Right ventricle myocardium inferior (tissue), 1 donor: ENCODE measurements around the gene GTF2H4. TPM values are rescaled to one million over a fixed set of nuclear protein-coding genes. Genes with fewer than 3 reads are reported as not detected.

Experiments used
- microRNA-seq: library from miRNA; unstranded; fragments of <30 nt; microRNA quantifications from one replicate; pipeline ENCODE4 v1.2.0, GENCODE V29; 2020
- total RNA-seq: library from RNA; stranded (reverse); fragmentation: NEBNext Ultra II Directional; extraction: Animal tissue kit (Norgen Biotek cat#: 25700); gene quantifications from one replicate; pipeline ENCODE4 v1.2.1, GENCODE V29; 2021
- donor health status: DM: no; HTN: yes; CAD: no; lungs with severe emphysema.

The GTF2H4 gene
- total RNA-seq, 1 donor from 2014 or later, result 22.2 TPM

Small RNA genes lying within 50 kb of the gene (microRNA-seq; reads per million reads assigned to microRNA genes)
- gene MIR4640, result not detected

Other genes with a start within 250 kb of the GTF2H4 start
- gene DHX16, start 235.2 kb upstream of the GTF2H4 start, total RNA-seq, result 20.6 TPM
- gene PPP1R18, start 221.6 kb upstream of the GTF2H4 start, total RNA-seq, result 18.2 TPM
- 5.7 TPM for gene NRM, start 217.2 kb upstream of the GTF2H4 start, total RNA-seq
- 13.1 TPM for gene MDC1, start 190.9 kb upstream of the GTF2H4 start, total RNA-seq
- 254 TPM for gene TUBB, start 187.9 kb upstream of the GTF2H4 start, total RNA-seq
- 240 TPM for gene FLOT1, start 165.5 kb upstream of the GTF2H4 start, total RNA-seq
- gene IER3, start 163.7 kb upstream of the GTF2H4 start, total RNA-seq, result 19.2 TPM
- 32.5 TPM for gene DDR1, start 23.7 kb upstream of the GTF2H4 start, total RNA-seq
- 18.3 TPM for gene VARS2, start 6.0 kb downstream of the GTF2H4 start, total RNA-seq
- gene SFTA2, start 24.0 kb downstream of the GTF2H4 start, total RNA-seq, result not detected
- gene MUCL3, start 32.8 kb downstream of the GTF2H4 start, total RNA-seq, result not detected
- not detected for gene MUC21, start 75.5 kb downstream of the GTF2H4 start, total RNA-seq
- 0.14 TPM for gene MUC22, start 102.3 kb downstream of the GTF2H4 start, total RNA-seq
- not detected for gene C6orf15, start 204.4 kb downstream of the GTF2H4 start, total RNA-seq
- gene PSORS1C1, start 206.6 kb downstream of the GTF2H4 start, total RNA-seq, result 1.9 TPM
- not detected for gene CDSN, start 212.2 kb downstream of the GTF2H4 start, total RNA-seq
- gene PSORS1C2, start 230.9 kb downstream of the GTF2H4 start, total RNA-seq, result not detected
- gene CCHCR1, start 249.6 kb downstream of the GTF2H4 start, total RNA-seq, result 12.3 TPM